Stimulated activated CD4-positive, alpha-beta T cell treated with anti-CD3 and anti-CD28 coated beads, Interleukin-12 subunit alpha, Interleukin-12 subunit beta, amount 100 ng/mL, for 4 hours (primary cell): ENCODE measurements around the gene ESYT1.

ENCODE experiments used
- DNase-seq: peaks from one replicate; pipeline ENCODE4 v3.0.0-alpha.2; 2020

Gene ESYT1

DNA sequence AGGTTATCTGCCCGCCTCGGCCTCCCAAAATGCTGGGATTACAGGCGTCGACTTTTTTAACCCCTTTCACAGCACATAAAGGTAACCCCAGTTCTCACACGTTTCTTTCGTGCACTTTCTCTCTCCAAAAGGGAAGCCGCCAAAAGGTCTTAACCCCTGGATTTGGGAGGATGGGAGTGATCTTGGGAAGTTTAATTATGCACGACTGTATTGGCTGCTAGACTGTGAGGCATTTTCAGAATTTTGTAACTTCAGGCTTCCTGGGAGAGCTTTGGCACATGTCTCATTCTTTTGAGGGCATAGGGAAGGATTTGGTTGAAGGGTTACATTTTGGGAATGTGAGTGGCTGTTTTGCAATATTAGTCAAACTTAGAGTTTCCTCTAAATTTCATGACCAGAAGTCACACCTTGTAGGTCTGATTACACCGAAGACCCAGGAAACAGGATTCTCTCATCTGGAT, 62.7 kb downstream of the ESYT1 start:
- no peak for DNase-seq

DNA sequence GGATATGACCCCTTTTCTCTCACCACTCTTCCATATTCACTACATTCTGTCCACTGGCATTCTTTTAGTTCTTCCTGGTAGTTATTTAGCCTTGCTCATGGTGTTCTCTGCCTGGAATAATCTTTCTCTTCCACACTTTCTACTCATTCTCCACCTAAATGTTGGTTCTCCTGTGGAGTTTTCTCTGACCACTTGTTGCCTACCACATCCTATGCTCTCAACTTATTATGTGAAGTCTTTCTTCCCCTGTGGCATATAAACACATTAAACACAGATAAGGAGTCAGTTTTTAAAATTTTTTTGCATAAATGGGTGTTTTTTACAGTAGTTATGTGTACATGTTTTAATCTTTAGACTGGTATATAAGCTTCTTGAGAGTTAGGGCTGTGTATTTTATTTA, 64.5 kb downstream of the ESYT1 start:
- no peak for DNase-seq

DNA sequence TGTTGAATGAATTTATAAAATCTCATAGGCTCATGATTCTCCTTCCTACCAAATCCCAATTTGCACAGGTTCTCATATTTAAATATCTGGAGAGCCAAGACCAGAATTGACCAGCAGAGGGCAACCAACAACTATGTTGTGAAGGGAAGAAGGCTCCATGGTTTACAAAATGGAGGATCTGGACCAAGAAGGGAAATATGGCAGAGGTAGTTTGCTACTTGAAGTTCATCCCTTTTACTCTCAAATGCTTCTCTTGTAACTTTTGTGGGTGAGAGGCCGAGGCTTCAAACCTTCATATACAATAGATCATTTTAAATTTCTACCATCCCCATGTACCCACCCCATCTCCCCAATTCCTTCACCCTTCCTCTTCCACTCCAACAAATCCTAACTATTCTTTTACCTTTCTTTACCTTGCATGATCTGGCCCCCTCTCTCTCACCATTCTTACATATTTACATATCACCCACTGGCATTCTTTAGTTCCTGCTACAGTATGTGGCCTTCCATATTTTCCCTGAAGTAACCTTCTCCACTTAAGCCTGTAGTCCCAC, 65.0 kb downstream of the ESYT1 start:
- peak; percentile 63 for DNase-seq
